Measurements from ENCODE around the gene RFT1. TPM values are rescaled to one million over a fixed set of nuclear protein-coding genes. Genes with fewer than 3 reads are reported as not detected.

Gene RFT1
- total and polyA plus RNA-seq, 9 donors, result 8.2 to 15.4 (median 11.6) TPM

GRCh38 chr3:53163444-53164387 lies 33.5 kb upstream of the RFT1 start:
- Histone ChIP-seq H3K4me1 (ENCODE audit: control insufficient read depth, insufficient read depth, low read length) (peaks cover 50% of the 10 kb centered on the region), H3K27ac (ENCODE audit: low read length) (no peak overlapping the region), H3K9me3 (replicated peaks; ENCODE audit: control insufficient read depth, low read depth, low read length) (no peaks in the 10 kb centered on the region), H3K27me3 (ENCODE audit: control insufficient read depth, insufficient read depth, low read length) (peaks cover 5% of the 10 kb centered on the region), H3K36me3 (ENCODE audit: control insufficient read depth, insufficient read depth, low read length) (no peaks in the 10 kb centered on the region), H3K4me3 (ENCODE audit: low read length) (no peak overlapping the region)
- no peak for DNase-seq
- 81% methylated on average over 3 of the region's 6 CpGs for WGBS (ENCODE audit: insufficient coverage)

- no peak for DNase-seq
- Histone ChIP-seq H3K4me3 (ENCODE audit: low read length) (peak overlapping the region; percentile 32), H3K4me1 (ENCODE audit: control insufficient read depth, insufficient read depth, low read length) (peaks cover 50% of the 10 kb centered on the region), H3K27ac (ENCODE audit: low read length) (peak overlapping the region; percentile 9), H3K9me3 (replicated peaks; ENCODE audit: control insufficient read depth, low read depth, low read length) (no peaks in the 10 kb centered on the region), H3K36me3 (ENCODE audit: control insufficient read depth, insufficient read depth, low read length) (no peaks in the 10 kb centered on the region), H3K27me3 (ENCODE audit: control insufficient read depth, insufficient read depth, low read length) (peaks cover 9% of the 10 kb centered on the region)
- 55% methylated on average over 12 of the region's 12 CpGs for WGBS (ENCODE audit: insufficient coverage)
Observed at GRCh38 chr3:53162672-53163443, 32.6 kb upstream of the RFT1 start.

GRCh38 chr3:53161820-53162671 lies 31.8 kb upstream of the RFT1 start:
- Histone ChIP-seq H3K4me1 (ENCODE audit: control insufficient read depth, insufficient read depth, low read length) (peaks cover 41% of the 10 kb centered on the region), H3K27me3 (ENCODE audit: control insufficient read depth, insufficient read depth, low read length) (peaks cover 14% of the 10 kb centered on the region), H3K9me3 (replicated peaks; ENCODE audit: control insufficient read depth, low read depth, low read length) (no peaks in the 10 kb centered on the region), H3K4me3 (ENCODE audit: low read length) (peak overlapping the region; percentile 83), H3K36me3 (ENCODE audit: control insufficient read depth, insufficient read depth, low read length) (no peaks in the 10 kb centered on the region), H3K27ac (ENCODE audit: low read length) (peak overlapping the region; percentile 81)
- DNase-seq, result peak; percentile 54
- 10% methylated on average over 24 of the region's 49 CpGs for WGBS (ENCODE audit: insufficient coverage)

GRCh38 chr3:53161450-53161819 lies 31.2 kb upstream of the RFT1 start:
- Histone ChIP-seq H3K9me3 (replicated peaks; ENCODE audit: control insufficient read depth, low read depth, low read length) (no peaks in the 10 kb centered on the region), H3K27me3 (ENCODE audit: control insufficient read depth, insufficient read depth, low read length) (peaks cover 20% of the 10 kb centered on the region), H3K4me3 (ENCODE audit: low read length) (peak overlapping the region; percentile 83), H3K4me1 (ENCODE audit: control insufficient read depth, insufficient read depth, low read length) (peaks cover 35% of the 10 kb centered on the region), H3K27ac (ENCODE audit: low read length) (peak overlapping the region; percentile 81), H3K36me3 (ENCODE audit: control insufficient read depth, insufficient read depth, low read length) (no peaks in the 10 kb centered on the region)
- peak; percentile 40 for DNase-seq
- WGBS (ENCODE audit: insufficient coverage), result 0% methylated on average over 39 of the region's 41 CpGs

- H3K4me1 ChIP-seq (ENCODE audit: control insufficient read depth, insufficient read depth, low read length), result peaks cover 37% of the 10 kb centered on the region
- H3K27me3 ChIP-seq (ENCODE audit: control insufficient read depth, insufficient read depth, low read length), result peaks cover 25% of the 10 kb centered on the region
- under 1% methylated on average over 86 of the region's 88 CpGs for WGBS (ENCODE audit: insufficient coverage)
- H3K36me3 ChIP-seq (ENCODE audit: control insufficient read depth, insufficient read depth, low read length), result no peaks in the 10 kb centered on the region
- no peaks in the 10 kb centered on the region for H3K9me3 ChIP-seq (replicated peaks; ENCODE audit: control insufficient read depth, low read depth, low read length)
- H3K4me3 ChIP-seq (ENCODE audit: low read length), result peak within 1 kb of the TSS; percentile 83
- DNase-seq, result peak; percentile 84
- H3K27ac ChIP-seq (ENCODE audit: low read length), result peak within 1 kb of the TSS; percentile 81
Observed at GRCh38 chr3:53160660-53161449, 30.6 kb upstream of the RFT1 start, which contains the start of gene PRKCD. TSS of gene PRKCD (plus strand) at chr3:53161209. CDS start at chr3:53178423, 17,214 bp downstream.

- no peak overlapping the region for H3K27ac ChIP-seq (ENCODE audit: low read length)
- 40% methylated on average over 4 of the region's 4 CpGs for WGBS (ENCODE audit: insufficient coverage)
- H3K4me1 ChIP-seq (ENCODE audit: control insufficient read depth, insufficient read depth, low read length), result peaks cover 37% of the 10 kb centered on the region
- peaks cover 32% of the 10 kb centered on the region for H3K27me3 ChIP-seq (ENCODE audit: control insufficient read depth, insufficient read depth, low read length)
- peak overlapping the region; percentile 83 for H3K4me3 ChIP-seq (ENCODE audit: low read length)
- H3K9me3 ChIP-seq (replicated peaks; ENCODE audit: control insufficient read depth, low read depth, low read length), result no peaks in the 10 kb centered on the region
- DNase-seq, result no peak
- no peaks in the 10 kb centered on the region for H3K36me3 ChIP-seq (ENCODE audit: control insufficient read depth, insufficient read depth, low read length)
Observed at GRCh38 chr3:53160061-53160659, 29.9 kb upstream of the RFT1 start.

GRCh38 chr3:53159156-53160060 lies 29.2 kb upstream of the RFT1 start:
- Histone ChIP-seq H3K27me3 (ENCODE audit: control insufficient read depth, insufficient read depth, low read length) (peaks cover 36% of the 10 kb centered on the region), H3K36me3 (ENCODE audit: control insufficient read depth, insufficient read depth, low read length) (no peaks in the 10 kb centered on the region), H3K27ac (ENCODE audit: low read length) (no peak overlapping the region), H3K4me3 (ENCODE audit: low read length) (no peak overlapping the region), H3K4me1 (ENCODE audit: control insufficient read depth, insufficient read depth, low read length) (peaks cover 37% of the 10 kb centered on the region), H3K9me3 (replicated peaks; ENCODE audit: control insufficient read depth, low read depth, low read length) (no peaks in the 10 kb centered on the region)
- 76% methylated on average over 5 of the region's 9 CpGs for WGBS (ENCODE audit: insufficient coverage)
- no peak for DNase-seq

- H3K36me3 ChIP-seq (ENCODE audit: control insufficient read depth, insufficient read depth, low read length), result no peaks in the 10 kb centered on the region
- no peak overlapping the region for H3K27ac ChIP-seq (ENCODE audit: low read length)
- no peak for DNase-seq
- H3K4me3 ChIP-seq (ENCODE audit: low read length), result no peak overlapping the region
- no CpG with 5 or more reads among the region's 2 CpGs for WGBS (ENCODE audit: insufficient coverage)
- peaks cover 37% of the 10 kb centered on the region for H3K4me1 ChIP-seq (ENCODE audit: control insufficient read depth, insufficient read depth, low read length)
- peaks cover 38% of the 10 kb centered on the region for H3K27me3 ChIP-seq (ENCODE audit: control insufficient read depth, insufficient read depth, low read length)
- H3K9me3 ChIP-seq (replicated peaks; ENCODE audit: control insufficient read depth, low read depth, low read length), result no peaks in the 10 kb centered on the region
Observed at GRCh38 chr3:53158765-53159155, 28.5 kb upstream of the RFT1 start.
